HL-60/S4 (cell line): Measurements from ENCODE around the gene SLK.

Source experiments
- in situ Hi-C: fragments of 300-500 bp; cut with MboI; formaldehyde crosslinking; loops from 2 replicates; pipeline ENCODE4 v1.14.3; 2022; ENCODE audit warnings: low sequenced_read_pairs

Gene SLK

DNA sequence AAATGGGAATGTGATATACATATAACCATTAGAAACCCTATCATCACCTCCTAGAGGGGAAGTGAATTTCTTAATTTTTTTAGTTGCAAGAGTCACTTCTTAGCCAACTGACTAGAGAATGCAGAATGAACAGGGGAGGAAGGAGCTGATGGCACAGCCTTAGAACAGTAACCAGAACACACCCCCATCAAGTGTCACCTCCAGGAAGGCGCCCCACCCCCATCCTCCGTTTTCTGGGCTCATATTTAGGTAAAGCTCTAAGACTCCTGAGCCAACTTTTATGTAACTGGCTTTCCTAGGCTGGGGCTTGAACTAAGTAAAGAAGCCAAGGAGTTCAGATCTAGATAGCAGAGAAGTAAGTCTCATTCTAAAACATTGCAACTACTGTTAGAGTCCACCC is 64.7 kb downstream of the SLK start:
- in situ Hi-C loops, result no loop called here

DNA sequence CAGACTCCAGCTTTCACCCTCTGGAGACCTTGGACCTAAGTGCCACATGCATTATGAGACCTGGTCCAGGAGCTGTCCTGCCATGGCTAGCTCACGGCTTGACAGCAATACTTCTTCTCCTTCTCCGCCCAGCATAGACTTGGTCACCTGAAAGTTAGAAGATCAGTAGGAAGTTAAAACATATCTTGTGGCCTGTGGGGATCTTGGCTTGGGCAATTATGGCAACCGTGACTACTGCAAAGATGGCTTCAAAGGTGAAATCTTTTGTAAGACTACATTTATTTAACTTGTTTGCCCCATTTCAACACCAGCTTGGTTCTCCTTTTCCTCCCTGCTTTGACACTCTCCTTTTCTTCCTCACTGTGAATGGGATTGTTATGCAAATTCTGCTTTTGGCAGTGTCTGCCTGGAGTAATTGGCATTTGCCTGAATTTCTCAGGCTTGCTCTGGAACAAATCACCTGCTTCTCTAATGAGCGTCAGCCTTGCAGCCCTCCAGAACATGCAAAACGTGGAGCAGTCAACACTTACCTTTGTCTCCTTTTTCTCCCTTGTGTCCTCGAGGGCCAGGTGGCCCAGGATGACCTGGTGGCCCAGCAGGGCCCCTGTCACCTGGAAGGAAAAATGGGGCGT is 65.3 kb downstream of the SLK start:
- in situ Hi-C loops, result no loop called here

DNA sequence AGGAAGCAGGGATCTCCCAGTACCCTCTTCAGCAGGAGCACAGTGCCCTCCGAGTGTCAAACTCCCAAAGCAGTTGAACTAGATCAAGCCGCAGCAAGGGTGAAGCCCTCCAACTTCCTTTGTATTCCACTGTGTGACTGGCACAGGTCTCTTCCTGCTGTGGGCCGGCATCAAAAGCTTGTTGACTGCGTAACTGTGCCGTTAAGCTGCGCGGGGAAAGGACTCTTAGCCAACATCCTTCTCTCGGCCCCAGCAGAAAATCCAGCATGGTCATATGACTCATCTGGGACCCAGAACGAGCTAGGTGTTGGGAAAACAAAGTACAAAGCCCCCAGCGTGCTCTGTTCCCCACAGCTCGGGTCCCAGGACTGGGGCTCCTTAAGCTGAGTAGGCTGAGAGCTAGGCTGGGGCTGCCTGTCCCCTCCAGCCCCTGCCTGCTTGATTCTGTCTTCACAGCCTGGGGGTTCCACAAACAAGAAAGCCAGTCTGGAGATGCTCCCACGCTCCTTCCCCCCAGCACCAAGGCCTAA is 66.5 kb downstream of the SLK start:
- in situ Hi-C loops, result no loop called here

DNA sequence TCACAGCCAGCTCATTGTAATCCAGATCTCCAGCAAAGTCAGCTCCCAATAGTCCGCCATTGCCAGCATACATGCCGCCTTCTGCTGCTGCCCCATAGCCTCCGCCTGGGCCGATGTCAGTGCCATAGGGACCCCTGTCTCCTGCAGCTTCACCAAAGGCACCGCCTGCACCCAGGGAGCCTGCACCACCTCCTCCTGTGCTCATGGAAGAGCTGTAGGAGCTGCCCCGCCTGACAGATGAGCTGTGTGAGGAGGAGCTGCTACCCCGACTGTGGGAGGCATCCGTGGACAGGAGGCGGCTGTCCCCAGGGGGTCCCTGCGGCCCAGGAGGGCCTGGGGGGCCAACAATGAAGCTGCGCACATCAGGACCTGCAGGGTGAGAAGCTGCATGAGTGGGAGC is 67.0 kb downstream of the SLK start:
- in situ Hi-C loops, result no loop called here

DNA sequence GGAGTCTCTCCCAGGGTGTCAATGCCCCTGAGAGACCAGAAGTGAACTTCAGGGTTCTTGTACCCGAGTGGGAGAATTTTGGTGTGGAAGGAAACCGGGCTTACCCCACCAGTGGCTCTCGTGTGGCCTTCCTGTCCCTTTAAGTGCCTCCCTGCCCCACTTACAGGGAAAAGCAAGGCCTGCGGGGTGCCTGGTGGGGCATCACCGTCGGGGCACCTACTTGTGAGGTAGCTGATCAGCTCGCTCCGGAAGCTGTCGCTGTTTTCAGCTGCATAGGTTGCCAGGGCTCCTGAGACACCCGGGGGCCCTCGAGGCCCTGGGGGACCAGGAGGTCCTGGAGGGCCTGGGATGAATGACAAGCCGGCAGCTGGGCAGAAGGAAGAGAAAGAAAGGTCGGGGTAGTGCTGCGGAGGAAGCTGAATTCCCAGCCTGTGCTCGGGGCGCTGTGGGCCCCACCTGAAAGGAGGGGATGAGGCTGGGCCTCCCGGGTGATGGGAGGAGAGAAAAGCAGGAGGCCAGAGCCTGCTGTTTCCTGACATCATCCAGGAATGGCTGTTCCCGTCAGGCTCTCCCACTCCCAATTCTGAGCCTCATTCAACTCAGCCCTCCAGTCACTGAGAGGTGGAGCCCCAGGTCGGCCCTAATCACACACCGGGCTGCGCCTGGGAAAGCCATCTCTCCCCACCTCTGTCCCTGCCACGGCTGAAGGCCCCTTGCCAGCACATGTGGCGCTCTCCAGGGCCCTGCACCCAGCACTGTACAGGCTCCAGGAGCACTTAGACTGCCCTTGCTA is 67.7 kb downstream of the SLK start:
- in situ Hi-C loops, result no loop called here

DNA sequence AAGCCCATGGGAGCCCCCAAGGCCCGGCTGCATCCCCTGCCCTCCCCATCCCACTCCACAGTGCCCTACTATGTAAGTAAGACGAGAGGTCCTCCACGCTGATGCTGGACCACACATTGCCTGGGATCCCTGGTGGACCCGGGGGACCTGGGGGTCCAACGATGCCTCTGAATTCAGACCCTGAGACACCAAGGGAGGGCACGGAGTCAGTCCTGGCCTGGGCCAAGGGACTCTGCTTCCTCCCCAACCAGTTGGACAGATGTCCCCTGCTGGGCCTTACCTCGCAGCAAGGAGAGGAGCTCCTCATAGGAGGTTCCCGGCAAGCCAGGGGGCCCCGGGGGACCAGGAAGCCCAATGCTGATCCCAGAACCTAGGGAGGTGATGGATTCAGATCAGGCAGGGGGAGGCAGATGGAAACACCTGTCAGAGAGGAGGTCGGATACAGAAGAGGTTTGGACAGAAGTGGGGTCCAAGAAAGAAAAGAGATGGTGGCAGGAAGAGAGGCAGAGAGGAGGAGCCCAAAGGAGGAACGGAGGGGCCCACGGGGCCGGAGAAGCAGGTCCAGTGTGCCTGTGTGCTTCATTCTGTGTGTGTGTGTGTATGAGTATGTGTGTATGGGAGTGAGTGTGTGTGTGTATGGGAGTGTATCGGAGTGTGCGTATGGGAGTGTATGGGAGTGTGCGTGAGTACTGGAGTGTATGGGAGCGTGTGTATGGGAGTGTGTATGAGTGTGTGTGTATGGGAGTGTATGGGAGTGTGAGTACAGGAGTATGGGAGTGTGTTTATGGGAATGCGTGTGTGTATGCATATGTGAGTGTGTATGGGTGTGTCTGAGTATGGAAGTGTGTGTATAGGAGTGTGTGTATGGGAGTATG is 68.5 kb downstream of the SLK start:
- in situ Hi-C loops, result no loop called here

DNA sequence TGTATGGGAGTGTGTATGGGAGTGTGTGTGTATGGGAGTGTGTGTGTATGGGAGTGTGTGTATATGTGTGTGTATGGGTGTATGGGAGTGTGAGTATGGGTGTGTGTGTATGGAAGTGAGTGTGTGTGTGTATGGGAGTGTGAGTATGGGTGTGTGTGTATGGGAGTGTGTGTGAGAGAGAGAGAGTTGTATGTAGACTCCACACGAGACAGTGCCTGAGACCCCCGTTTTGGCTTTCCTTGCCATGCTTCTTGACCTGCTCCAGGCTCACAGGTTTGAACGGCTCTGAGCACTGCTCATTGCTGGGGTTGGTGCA is 69.1 kb downstream of the SLK start:
- in situ Hi-C loops, result no loop called here

DNA sequence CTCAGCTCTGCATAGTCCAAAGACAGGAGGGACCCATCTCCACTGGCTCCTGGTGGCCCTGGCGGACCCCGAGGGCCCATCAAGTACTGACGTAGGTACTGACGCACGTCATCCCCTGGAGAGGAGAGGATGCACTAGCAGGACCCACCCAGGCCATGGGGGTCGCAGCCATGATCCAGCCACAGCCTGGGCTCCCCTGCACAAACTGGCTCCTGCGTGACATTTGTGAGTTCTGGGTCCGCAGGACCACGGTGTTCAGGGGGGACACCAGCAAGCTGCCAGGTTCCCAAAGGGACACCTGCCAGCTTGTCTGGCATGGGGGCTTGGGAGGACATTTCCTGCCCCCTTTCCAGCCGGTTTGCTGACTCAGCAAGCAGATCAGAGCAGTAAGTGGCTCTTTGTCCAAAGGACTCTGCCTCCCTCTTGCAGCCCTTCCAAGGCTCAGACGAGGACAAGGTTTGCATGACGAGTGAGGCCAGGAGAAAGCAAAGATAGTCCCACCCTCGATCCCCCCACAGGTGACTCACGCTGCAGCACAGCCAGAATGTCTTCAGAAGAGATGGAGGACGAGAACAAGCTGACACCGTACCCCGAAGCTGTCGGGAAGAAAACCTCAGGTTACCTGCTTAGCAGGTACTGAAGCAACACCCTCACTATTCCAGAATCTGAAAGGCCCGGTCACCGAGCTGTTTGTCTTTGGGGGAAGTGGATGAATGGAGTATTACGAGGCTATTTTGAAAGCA is 69.7 kb downstream of the SLK start:
- in situ Hi-C loops, result no loop called here

DNA sequence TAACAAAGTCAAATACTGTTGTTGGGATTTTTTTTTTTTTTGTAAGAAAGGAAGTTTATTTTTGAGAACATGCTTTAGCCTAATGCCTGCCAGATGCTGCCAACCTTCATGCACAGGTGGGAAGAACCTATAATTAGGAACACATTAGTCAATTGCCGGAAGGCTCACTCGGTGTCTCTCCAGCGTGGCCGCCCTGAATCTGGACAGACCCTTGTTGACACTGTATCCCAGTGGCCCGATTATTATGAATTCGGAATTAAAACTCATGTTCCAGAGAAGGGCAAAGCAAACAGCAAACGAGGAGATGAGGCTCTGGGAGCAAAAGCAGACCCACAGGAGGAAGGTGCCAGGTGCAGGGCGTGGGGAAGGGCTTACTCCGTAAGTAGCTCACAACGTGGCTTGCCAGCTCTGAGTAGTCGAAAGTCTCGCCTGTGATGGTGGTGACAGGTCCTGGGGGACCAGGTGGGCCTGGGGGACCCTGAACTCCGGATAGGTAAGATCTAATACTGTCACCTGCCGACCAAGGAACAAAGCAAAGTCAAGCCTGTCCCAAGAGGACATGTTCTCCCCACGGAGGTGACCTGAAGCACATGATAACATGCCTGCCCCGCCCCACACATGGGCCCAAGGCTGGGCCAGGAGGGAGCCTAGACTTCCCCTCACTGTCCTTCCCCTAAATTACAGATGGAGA is 70.5 kb downstream of the SLK start:
- in situ Hi-C loops, result no loop called here

DNA sequence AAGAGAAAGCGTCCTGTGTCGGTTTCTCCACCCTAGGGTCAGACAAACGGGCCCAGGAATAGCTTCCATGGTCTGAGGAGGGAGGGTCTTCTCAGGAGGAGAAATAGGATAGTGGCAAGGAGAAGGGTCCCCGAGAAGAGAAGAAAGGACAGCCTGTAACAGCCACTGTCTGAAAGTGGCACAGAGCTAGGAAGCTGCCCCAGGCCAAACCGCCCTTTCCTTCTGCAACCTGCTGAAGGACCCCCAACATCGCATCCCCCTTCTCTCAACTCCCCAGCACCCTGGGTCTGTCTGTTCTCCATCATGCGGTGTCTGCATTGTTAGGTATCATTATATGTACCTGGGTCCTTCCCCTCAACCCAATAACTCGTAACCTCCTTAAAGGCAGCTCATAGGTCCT is 71.6 kb downstream of the SLK start:
- in situ Hi-C loops, result no loop called here

DNA sequence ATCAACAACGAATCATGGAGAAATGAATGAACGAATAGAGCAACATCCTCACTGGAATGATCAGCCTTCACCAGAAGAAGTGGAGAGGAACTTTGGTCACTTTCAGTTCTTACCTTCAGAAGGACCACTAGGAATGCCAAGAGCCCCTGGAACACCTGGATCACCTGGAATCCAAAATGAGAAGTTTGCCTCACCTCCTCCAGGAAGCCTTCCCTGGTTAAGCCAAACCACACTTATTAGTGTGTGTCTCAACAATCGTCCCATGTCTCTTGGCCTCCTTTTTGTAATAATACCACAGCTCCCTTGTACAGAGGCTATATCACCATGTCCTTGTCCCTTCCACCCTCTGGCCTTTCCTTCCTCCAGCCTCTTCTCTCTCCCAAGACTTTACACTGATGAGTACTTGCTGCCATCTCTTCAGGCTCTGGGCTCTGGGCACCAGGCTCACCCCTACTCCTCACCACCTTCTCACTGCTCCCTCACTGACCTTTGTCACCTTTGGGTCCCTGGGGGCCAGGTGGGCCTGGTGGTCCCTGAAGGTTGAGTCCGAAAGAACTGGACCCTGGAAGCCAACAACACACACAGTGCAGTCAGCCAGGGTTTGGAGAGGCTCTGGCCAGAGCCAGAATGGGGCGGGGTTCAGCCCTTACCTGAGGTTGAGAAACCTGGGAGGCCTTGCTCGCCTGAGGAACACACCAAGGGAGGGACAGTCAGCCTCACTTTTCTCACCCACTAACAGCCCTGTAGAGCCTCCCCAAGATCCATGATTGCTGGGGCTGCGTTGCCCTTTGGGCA is 72.2 kb downstream of the SLK start:
- in situ Hi-C loops, result no loop called here

DNA sequence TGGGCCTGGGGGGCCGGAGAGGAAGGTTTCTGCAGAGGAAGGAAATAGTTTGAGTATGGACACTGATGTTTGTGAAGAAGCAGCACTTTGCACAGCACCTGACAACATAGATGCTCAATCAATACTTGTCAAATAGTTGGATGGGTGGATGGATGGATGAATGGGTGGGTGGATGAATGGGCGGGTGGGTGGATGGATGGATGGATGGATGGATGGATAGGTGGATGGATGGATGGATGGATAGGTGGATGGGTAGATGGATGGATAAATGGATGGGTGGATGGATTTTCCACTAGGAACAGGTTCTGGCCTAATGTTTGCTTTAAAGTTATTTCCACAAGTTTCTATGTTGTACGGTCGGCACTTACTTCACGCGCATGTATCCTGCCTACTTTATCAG is 73.4 kb downstream of the SLK start:
- in situ Hi-C loops, result no loop called here

DNA sequence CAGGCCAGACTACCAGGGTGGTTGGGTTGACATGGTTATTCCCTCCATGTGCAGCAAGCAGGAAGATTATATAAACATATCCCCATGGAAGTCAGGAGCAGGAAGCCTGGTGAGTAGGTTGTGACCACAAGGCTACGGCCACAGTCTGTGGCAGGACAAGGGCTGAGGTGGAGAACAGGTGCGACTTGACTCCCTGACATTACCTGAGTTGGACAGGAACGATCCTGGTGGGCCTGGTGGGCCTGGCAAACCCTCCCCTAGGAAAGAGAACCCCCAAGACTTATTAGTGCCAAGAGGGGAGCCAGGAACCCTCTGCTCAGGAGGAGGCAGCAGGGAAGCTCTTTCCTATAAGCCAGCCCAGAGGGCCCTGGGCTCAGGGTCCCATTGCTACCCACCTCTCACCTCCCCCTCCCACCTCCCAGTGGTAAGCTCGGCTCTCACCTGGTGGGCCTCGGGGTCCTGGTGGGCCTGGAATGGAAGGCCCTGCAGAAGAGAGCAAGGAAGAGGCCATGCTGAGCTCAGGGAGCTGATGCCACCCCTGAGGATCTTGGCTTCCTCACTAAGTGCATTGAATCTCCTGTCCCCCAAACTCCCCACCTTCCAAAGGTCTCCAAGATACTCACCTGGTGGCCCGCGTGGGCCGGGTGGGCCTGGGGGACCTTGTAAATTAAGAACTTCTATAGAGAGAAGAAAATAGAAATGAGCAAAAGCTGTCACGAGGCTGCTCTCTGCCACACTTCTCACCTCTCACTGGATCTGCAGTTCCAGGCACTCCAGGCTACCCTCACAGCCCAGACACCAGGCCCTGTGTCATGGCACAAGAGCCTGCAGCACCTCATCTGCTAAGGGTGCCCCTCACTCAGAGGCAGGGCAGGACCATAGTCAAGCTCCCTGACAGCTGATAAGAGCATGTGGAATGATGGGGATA is 74.2 kb downstream of the SLK start:
- in situ Hi-C loops, result no loop called here

DNA sequence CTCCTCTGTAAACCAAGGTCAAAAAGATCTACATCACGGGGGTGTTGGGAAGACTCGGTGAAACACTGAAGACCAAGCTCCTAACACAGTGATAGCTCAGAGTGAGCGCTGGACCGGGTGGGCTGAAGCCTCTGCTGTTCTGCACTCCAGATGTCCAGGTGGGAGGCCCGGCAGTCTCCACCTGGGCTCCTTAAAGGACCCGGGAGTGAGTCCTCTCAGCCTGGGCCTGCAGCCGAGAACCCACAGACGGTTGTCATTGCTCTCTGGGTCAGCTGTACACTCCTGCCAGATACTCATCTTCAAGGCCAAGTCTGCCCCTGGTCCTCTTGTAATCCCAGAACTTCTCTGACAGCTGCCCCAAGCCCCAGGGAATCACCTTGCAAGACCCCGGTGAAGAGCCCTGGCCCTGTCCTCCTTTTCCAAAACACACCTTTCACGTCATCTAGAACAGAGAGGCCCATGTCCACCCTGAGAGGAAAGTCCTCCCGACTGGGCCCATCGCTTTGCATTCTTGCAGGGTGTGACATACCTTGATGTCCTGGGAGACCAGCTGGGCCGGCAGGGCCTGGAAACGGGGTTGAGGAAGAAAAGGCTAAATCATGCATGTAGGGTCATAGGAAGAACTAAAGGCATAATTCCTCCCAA is 75.1 kb downstream of the SLK start:
- in situ Hi-C loops, result no loop called here

DNA sequence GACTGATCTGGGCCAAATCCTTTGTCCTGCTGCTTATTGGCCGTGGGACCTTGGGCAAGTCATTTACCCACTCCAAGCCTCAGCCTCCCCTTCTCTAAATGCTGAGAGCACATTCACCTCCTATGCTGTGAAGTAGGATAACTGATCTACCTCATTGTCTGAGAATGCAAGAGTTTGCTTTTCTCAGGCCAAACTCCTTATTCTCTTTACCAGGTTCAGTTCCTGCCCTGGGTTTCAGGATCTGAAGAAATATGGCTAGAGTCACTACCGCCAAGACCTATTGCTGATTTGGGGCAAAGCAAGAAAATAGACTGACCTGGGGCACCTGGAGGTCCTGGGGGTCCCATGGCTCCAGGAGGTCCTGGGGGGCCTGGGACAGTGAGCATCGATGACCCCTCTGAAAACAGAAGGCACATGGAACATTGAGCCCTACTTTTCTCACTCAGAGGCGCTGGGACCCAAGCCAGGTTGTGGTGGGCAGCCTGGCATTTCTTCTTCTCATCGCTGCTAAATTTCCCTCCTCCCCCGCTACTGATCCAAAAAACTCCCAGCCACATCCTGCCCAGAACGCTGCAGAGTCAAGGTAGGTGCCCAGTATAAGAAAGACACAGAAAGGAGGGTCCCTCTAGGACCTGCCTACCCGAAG is 76.4 kb downstream of the SLK start:
- in situ Hi-C loops, result no loop called here

DNA sequence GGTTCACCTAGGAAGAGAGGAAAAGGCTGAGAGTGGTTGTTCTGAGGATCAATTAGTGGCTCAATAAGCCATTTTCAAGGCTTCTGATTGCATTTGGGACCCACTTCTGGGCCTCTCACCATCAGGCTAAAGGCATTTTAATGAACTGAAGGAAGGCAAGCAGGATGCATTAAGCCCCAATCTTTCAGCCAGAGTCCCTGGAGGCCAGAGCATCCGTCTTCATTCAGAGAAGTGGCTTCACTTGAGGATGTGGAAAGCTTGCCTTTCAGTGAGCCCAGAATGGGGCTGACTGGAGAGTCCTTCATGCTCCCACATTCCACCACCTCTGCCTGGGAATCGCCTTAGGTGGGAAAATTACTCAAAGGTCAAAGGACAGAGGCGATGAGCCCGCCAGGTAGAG is 76.9 kb downstream of the SLK start:
- in situ Hi-C loops, result no loop called here
